ENCODE results near the gene SLC25A22.

SLC25A22 gene

DNA sequence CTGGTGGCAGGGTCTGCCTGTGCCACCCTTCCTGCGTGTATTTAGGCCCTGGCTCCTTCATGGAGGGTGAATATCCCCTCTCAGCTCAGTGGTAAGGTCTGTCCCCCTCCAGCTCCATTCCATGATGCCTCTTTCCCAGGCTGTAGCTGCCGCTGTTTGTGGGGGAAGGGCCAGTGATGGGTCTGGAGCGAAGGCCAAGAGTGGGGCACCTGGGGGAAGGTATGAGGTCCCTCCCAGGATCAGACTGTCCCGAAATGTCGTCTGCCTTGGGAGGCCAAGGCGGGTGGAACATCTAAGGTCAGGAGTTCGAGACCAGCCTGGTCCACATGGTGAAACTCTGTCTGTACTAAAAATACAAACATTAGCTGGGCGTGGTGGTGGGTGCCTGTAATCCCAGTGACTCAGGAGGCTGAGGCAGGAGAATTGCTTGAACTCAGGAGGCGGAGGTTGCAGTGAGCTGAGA lies 35.8 kb upstream of the SLC25A22 start:
- DNase-seq: no peak

DNA sequence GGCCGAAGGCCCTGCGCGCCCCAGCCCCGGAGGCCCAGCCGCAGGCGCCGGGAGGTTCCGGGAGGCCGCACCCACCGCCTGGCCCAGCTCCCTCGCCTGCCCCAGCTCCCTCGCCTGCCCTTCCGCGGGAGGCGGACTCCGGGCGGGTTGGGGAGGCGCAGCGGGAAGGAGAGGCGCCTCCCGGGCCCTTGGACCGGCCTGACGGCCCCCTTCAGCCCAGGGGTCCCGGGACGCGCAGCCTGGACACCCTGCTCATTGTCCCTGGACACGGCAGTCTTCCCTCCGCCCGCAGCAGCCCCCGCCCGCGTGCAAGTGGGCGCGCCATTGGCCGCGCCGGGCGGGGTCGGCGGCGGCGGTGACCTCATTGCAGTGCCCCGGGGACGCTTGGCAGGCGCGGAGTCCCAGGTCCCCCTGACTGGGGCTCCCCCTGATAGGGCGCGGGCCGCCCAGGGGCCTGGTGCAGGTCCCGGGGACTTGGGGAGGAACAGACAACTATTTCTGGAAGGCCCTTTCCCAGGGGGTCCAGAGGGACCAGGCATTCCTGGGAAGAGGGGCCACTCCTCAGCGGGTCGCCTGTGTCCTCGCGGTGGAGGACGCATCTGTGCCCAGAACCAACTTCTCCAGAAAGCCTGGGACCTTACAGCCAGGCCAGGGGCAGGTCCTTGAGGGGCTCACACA lies 35.2 kb upstream of the SLC25A22 start:
- no peak for DNase-seq

DNA sequence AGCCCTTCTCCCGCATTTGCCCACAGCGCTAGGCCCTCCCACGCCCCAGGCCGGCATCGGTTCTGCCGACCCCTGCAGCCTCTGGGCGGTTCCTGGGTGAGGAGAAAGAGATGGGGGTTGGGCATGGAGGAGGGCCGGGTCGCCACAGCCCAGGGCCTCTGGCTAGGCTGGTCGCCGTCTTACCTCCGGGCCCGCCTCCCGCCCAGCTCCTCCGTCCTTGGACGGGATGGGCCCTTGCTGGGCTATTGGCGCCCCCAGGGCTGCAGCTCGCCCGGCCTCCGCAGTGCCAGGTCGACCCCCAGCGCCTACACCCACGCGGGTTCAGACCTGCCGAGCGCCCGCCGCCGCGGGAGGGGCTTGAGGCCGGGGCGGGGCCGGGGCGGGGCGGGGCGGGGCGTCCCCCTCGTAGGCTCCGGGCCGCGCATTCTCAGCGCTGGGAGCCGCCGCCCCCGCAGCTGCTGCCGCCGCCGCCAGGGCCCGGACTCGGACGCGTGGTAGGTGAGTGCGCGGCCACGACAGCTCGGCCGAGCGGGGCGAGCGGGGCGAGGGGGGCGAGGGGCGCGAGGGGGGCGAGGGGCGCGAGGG lies 34.5 kb upstream of the SLC25A22 start, which contains the start of gene CD151:
Gene CD151, plus strand, starts transcription at position 424 of the 585 bp plus-strand sequence. CDS start 3,118 bp downstream, outside the sequence.
- DNase-seq: peak; percentile 83

DNA sequence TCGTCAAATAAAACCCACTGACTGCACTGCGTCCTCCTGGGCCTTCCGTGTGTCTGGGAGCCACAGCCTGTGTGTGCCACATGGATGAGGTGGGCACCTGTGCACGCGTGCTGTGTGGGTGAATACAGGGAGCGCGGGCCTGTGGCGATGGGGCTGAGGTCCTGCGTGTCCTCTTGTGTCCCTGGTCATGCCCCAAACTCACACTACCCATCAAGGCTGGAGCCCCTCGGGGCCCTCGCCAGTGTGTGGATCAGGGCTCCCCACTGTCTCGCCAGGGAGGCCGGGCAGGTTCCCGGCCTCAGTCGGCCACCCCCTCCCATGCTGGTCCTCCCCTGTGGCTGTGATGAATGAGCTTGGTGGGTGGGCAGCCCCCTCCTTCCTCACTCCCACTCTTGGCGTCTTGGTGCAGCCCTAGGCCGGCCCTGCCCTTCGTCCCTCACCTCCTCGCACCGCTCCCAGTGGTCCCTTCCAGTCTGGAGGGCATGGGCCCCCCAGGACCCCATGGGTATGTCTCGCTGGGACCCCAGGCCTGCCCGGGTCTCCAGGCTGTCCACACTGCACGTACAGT lies 34.0 kb upstream of the SLC25A22 start:
- DNase-seq: no peak

DNA sequence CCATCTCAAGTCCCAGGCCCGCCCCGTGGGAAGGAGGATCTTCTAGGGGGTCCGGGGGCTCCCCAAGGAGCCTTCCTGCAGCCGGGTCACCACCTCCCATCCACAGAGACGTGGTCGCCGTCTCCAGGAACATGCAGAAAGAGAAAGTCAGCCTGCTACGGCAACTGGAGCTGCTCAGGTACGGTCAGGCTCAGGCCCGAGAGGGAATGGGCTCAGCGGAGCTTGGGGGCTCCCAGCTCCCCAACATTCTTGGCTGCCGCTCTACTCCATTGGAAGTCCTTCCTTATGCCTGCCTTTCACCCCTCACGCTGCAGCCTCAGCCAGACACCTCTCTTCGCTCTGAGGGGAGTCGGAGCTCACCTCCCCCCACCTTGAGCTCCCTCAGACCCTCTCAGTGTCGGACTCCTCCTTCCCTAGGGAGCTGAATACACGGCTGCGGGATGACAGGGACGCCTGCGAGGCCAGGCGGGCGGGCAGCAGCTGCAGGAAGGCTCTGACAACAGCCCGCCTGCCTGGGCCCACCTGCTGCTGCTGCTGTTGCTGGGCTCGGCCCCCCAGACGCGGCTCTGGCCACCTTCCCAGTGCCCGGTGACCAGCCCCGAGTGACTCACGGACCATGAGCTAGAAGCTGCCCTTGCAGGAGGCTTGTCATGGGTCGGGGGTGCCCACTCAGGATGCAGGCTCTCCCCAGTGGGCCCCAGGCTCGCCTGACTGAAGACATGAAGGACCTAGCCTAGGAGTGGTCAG lies 33.2 kb upstream of the SLC25A22 start:
- DNase-seq: peak; percentile 73

DNA sequence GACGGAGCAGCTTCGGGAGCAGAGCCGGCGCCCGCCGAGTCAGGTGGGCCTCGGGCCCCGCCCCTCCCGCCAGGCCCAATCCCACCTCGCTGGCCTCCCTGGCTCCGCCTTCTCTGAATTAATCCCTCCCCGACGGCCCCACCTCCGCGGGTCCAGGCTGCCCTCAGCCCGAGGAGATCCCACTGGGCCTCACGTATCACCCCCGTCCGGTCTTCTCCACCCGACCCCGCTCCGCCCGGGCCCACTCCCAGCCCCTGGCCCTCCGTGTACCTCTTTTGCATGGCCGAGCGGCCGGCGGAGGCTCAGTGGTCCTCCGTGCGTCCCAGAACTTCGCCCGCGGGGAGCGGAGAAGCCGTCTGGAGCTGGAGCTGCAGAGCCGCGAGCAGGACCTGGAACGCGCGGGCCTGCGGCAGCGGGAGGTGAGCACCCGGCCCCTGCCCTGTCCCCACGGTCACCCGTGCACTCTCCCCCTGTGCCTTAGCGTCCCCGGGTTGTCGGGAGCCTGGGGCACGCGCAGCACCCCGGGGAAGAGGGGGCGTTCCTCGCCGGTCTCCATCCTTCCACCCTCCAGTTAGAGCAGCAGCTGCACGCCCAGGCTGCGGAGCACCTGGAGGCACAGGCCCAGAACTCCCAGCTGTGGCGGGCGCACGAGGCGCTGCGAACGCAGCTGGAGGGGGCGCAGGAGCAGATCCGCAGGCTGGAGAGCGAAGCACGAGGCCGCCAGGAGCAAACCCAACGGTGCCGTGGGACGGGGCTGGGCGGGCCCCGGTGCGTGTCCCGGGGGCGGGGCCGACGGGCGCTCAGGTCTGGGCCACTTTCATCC lies 32.4 kb upstream of the SLC25A22 start:
- peak; percentile 84 for DNase-seq

DNA sequence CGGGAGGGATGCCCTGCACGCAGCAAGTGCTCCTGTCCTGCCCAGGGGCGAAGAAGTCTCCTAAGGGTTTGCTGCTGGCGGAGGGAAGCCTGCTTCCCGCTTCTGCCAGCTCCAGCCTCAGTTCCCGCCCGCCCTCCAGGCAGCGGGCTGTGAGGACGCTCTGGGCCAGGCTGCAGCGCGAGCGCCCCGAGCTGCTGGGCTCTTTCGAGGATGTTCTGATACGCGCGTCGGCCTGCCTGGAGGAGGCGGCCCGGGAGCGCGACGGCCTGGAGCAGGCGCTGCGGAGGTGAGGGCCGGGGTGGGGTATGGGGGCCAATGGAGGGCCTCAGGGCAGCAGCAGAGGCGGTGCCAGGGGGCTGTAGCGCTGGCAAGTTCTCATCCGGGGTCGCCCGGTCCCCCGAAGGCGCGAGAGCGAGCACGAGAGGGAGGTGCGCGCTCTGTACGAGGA lies 31.8 kb upstream of the SLC25A22 start:
- no peak for DNase-seq

DNA sequence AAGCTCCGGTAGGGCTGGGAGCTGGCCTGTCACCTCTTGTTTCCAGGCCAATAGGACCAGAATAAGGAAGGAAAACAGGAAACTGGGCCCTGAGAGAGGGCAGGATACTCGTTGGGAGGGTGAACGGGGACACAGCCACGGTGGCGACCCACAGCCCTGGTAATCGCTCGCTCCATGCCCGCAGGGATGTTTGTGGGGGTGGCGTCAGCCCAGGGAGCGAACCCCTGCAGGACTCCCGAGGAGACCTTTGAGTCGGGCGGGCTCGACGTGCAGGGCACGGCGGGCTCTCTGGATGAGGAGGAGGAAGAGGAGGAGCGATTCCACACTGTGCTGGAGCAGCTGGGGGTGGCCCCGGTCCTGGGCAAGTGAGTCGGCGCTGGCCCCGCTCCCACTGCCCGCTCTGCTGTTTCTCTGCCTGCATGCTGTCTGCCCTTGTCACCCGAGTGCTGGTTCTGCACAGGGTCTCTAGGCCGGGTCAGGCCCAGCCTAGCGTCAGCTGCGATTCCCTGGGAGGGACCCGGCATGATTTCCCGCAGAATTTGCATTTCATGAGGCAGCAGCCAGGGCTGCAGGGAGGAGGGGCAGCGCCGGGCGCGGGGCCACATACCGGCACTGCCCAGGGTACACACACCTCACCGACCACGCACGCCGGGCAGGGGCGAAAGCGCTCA lies 31.2 kb upstream of the SLC25A22 start:
- no peak for DNase-seq

DNA sequence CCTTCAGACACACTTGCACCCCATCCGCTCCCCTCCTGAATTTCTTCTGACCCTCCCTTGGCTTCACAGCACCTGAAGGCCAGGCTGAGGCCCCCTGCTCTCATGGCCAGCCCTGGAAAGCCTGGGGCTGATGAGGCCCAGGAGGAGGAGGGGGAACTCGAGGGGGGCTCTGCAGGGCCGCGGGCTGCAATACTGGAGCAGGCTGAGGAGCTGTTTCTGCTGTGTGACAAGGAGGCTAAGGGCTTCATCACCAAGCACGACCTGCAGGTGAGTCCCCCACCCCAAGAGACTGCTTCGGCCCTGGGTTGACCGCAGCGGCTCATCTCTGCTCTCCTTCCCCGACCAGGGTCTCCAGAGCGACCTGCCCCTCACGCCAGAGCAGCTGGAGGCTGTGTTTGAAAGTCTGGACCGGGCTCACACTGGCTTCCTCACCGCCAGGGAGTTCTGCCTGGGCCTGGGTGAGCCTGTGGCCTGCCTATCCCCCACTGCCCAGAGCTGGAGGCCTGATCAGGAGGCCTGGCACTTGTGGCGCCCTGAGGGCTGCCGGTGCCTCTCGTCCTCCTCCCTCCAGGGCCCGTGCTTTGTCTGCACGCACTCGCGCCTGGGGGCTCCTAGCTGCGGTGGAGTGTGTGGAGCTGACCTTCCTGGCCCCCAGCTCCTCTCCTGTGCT lies 30.6 kb upstream of the SLC25A22 start:
- DNase-seq: peak; percentile 61

DNA sequence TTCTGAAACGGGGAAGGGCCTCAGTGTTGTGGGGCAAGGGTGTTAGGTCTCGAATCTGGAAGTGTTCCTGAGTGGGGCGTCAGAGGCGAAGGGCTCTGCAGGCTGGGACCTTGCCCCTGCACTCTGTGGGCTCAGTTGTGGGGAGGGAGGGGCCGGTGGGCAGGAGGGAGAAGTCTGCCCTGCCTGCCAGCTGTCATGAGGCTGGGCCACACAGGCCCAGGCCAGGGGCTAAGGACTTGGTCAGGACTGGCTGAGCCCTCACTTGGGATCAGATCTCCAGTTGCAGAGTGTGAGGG lies 29.8 kb upstream of the SLC25A22 start, which contains the start of gene CRACR2B:
Gene CRACR2B, plus strand, starts transcription at position 23 of the 296 bp plus-strand sequence. CDS start 689 bp downstream, outside the sequence.
- no peak for DNase-seq

DNA sequence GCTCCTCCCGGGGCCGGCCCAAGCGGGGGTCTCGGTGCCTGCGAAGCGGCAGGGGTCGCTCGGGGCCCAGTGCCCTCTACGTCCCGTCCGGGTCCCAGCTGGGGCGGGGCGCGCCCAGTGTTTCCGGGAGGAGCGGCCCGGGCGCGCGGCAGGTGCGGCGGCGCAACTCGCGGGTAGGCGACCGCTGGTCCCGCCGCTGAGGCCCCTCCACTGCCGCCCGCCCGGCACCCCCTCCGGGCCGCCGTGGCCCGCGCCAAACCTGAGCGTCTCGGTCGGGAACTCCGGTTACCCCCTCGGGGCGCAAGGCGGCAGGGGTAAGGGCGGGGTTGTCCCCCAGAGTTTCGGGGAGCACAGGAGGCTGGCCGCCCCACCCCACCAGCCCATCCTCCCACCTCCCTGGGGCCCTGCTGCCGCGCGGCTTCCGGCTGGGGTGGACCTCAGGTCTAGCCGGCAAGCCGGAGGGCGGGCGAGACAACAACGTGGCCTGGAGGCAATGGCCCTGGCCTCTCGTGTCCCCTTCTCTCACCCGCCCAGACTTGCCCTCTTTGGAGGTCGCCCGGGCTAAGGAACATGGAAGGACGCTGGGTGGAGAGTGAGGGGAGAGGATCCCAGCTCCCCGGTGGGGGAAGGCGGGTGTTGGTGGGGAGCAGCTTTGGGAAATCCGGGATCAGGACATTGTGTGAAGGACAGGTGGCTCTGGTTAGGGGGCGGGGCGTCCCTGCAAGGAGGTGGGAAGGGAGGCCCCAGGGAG lies 29.2 kb upstream of the SLC25A22 start:
- DNase-seq: no peak

DNA sequence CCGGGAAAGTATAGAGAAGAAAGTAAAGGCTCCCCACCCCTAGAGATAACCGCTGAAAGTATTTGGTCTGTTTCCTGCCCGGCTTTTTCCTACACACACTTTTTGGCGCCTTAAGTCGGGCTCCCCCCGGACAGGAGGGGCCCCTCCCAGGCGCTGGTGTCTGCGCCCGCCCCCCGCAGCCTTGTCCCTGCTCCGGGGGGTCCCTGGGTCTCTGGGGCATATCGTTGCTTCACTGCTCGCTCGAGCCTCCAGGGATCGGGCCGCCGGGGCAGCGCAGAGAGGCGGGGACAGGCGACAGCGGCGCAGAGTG lies 28.7 kb upstream of the SLC25A22 start:
- no peak for DNase-seq

DNA sequence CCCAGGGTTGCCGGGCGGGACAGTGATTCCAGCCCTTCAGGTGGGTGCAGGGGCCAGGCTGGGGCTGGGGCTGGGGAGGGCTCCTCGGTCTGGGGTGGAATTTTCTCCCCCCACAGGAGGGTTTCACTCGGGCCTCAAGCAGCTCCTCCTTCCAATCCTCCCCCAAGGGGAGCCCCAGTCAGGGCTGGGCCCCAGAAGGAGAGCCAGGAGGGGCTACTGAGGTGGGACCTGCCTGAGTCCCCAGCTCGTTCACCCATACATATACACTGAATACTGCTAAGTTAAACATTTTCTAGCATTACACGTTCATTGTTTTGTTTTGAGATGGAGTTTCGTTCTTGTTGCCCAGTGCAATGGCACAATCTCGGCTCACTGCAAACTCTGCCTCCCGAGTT lies 28.1 kb upstream of the SLC25A22 start:
- DNase-seq: no peak

DNA sequence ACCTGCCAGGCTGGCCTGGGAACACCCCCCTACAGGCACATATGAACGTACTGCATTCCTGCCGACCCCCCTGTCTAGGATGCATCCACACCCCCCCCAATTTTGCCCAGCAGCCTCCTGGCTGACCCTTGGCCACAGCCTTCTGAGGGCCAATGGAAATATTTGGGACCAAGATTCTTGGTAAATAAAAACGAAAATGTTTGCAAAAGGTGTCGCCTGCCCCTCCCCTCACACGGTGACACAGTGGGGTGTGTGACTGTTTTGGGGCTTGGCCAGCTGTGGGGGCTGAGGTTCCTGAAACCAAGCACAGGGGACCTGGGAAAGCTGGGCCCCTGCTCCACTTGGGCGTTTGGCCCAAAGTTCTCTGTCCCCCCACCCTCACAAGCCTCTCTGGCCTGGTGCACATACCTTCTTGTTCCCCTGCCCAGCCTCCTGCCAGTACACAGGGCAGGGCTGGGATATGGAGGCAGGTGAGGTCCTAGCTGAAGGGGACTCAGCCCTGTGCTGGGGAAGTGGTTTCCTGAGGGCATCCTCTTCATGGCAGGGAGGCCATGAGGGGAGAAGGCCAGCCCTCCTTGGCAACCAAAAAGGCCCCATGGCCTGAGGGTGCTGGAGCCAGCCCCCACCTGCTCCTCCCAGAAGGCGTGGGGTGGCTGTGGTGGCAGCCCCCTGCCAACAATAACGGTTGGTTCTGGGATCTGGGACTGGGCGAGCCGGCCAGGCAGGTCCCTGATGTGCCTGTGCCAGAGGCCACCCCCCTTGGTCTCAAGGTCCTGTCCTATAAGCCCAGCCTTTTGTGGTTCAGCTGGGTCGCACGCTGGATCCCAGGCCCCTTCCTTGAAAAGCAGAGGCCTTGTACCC lies 27.5 kb upstream of the SLC25A22 start:
- DNase-seq: no peak

DNA sequence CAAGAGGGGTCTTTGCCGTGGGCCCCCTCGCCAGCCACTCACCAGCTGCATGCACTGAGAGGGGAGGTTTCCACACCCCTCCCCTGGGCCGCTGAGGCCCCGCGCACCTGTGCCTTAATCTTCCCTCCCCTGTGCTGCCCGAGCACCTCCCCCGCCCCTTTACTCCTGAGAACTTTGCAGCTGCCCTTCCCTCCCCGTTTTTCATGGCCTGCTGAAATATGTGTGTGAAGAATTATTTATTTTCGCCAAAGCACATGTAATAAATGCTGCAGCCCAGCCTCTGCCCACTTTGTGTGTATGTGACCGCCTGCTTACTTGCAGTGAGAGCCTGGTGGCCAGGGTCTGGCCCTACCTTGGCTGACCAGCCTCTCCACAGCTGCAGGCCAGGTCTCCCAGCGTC lies 26.9 kb upstream of the SLC25A22 start:
- DNase-seq: no peak

DNA sequence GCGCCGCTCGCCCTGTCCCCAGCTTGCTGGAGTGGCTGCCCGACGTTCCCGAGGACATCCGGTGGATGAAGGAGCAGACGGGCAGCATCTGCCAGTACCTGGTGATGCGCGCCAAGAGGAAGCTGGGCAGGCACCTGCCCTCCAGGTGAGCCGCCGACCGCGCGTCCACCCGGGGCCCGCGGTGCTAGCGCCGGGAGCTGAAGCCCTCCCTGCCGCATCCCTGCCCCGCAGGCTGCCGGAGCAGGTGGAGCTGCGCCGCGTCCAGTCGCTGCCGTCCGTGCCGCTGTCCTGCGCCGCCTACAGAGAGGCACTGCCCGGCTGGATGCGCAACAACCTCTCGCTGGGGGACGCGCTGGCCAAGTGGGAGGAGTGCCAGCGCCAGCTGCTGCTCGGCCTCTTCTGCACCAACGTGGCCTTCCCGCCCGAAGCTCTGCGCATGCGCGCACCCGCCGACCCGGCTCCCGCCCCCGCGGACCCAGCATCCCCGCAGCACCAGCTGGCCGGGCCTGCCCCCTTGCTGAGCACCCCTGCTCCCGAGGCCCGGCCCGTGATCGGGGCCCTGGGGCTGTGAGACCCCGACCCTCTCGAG lies 26.3 kb upstream of the SLC25A22 start:
- peak; percentile 82 for DNase-seq

DNA sequence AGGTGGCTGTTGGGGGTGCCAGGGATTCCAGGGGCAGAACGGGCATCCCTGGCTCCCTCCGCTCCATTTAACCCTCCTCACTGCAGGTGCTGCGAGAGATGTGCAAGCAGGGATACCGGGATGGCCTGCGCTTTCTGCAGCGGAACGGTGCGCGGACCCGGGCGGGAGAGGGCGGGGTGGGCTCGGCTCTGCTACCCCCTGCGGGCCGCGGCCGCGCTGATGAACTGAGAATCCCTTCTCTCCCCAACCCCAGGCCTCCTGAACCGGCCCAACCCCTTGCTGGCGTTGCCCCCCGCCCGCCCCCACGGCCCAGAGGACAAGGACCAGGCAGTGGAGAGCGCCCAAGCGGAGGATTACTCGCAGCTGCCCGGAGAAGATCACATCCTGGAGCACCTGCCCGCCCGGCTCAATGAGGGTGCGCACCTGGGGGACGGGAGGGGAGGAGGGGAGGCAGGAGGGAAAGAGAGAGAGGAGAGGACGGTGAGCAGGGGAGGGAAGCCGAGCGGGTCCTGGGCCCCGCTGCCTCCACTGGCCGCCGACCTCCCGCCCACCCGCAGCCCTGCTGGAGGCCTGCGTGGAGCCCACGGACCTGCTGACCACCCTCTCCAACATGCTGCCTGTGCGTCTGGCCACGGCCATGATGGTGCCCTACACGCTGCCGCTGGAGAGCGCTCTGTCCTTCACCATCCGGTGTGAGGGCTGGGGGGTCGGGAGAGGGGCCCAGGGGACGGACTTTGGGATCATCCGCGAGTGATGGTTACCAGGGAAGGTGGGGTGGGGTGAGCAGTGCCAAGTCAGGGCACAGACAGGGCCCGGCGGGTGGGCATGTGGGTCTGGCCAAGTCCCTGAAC lies 25.6 kb upstream of the SLC25A22 start:
- DNase-seq: no peak
